Natural killer cell (primary cell): ENCODE results near the gene PPFIA3. TPM values are rescaled to one million over a fixed set of nuclear protein-coding genes. Genes with fewer than 3 reads are reported as not detected.

Source experiments
- ATAC-seq, 3 donors: fragments of 150-1000 bp in 2 of 3; fragments of 200-7000 bp in 1 of 3; cut with Tn5 transposase; 1 replicate in 1 of 3; 2 replicates in 2 of 3; pipeline ENCODE4 v1.10.0; 2021; ENCODE audit warnings: mild to moderate bottlenecking in 2 of 3, moderate library complexity in 2 of 3
- DNase-seq, 2 donors: peaks; one replicate each; pipeline versions ENCODE4 v3.0.0 to v3.0.0-alpha.2; 2013 to 2021; ENCODE audit warnings: mixed read lengths in 1 of 2
- H3K27ac ChIP-seq: one replicate; pipeline ENCODE4 v1.5.1; 2013; ENCODE audit warnings: mild to moderate bottlenecking, low read length
- H3K27me3 ChIP-seq: one replicate; pipeline ENCODE4 v1.6.1; 2013; ENCODE audit warnings: low read length; ENCODE audit not compliant: control insufficient read depth, insufficient read depth
- H3K36me3 ChIP-seq: one replicate; pipeline ENCODE4 v1.6.1; 2013; ENCODE audit warnings: low read length; ENCODE audit not compliant: control insufficient read depth, insufficient read depth
- H3K4me1 ChIP-seq: one replicate; pipeline ENCODE4 v1.6.1; 2013; ENCODE audit warnings: low read length; ENCODE audit not compliant: control insufficient read depth, insufficient read depth
- H3K4me3 ChIP-seq: one replicate; pipeline ENCODE4 v1.5.1; 2013; ENCODE audit warnings: low read length
- H3K9me3 ChIP-seq: one replicate; pipeline ENCODE4 v1.6.1; 2013; ENCODE audit warnings: low read length; ENCODE audit not compliant: control insufficient read depth, insufficient read depth
- H3K27ac Mint-ChIP-seq, 2 donors: one replicate each; pipeline ENCODE4 v1.8.0; 2022; ENCODE audit warnings: mild to moderate bottlenecking in 2 of 2, mixed read lengths in 2 of 2, moderate library complexity in 1 of 2
- H3K27me3 Mint-ChIP-seq, 2 donors: one replicate each; pipeline ENCODE4 v1.8.0; 2022; ENCODE audit warnings: low read depth in 2 of 2, mixed read lengths in 2 of 2
- H3K36me3 Mint-ChIP-seq: one replicate; pipeline ENCODE4 v1.8.0; 2022; ENCODE audit warnings: mixed read lengths
- H3K4me1 Mint-ChIP-seq, 2 donors: one replicate each; pipeline ENCODE4 v1.8.0; 2022; ENCODE audit warnings: mixed read lengths in 2 of 2
- H3K4me3 Mint-ChIP-seq: one replicate; pipeline ENCODE4 v1.8.0; 2022; ENCODE audit warnings: mild to moderate bottlenecking, moderate library complexity, mixed read lengths
- H3K9me3 Mint-ChIP-seq, 2 donors: one replicate each; pipeline ENCODE4 v1.8.0; 2022; ENCODE audit warnings: mixed read lengths in 2 of 2
- whole genome bisulfite sequencing: methylation state at CpG from one replicate; pipeline ENCODE4 v1.1.7; 2013; ENCODE audit warnings: missing lambda C conversion rate; ENCODE audit not compliant: insufficient coverage; 5-methylcytosine and 5-hydroxymethylcytosine counted together
- intact Hi-C: fragments of 100-400 bp; cut with micrococcal nuclease; formaldehyde crosslinking; loops from one replicate; pipeline ENCODE4 v1.14.2; 2022
- total RNA-seq, 4 donors: library from RNA; stranded (reverse); fragments of 120-200 nt in 1 of 4; gene quantifications; one replicate each; pipeline versions ENCODE4 v1.2.3 to v1.2.4, GENCODE V29; 2013 to 2022
- TF ChIP-seq, protein P1 (sequence below): fragments of 200-600 bp; IDR thresholded peaks from one replicate; pipeline ENCODE4 v1.8.0; 2022; ENCODE audit warnings: antibody characterized with exemption

PPFIA3 gene
- total RNA-seq, 3 donors from 2014 or later (not counting 1 experiment from before 2014, with no cell fraction given) = 5.3 to 5.5 (median 5.3) TPM

DNA sequence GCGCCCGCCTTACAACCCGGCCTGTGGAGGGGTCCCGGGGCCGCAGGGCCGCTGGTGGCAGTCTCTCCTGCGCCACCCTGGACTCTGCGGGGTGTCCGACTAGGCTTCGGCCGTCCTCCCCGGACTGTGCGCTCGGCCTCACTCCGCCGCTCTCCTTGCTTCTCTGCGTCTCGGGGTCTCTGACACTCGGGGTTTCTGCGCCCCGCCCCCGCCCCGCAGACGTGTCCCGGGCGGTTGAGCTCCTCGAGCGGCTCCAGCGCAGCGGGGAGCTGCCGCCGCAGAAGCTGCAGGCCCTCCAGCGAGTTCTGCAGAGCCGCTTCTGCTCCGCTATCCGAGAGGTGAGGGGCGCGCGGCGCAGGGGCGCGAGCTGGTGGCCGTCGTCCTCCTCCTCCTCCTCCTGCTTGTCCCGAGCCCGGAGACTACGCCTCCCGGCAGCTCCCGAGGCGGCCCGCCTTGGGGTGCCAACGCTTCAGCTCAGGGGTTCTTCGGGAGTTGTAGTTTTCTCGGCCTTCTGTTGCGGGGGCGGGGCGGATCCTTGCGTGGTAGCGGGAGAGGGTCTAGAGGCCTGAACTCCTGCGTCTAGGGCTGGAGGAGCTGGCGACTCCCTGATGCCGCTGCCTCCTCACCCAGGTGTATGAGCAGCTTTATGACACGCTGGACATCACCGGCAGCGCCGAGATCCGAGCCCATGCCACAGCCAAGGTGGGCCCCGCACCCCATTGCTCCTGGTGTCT is 4.5 kb upstream of the PPFIA3 start:
- Histone ChIP-seq H3K4me3 (peak overlapping the region; percentile 53), H3K27ac (no peak overlapping the region)
- H3K4me3 Mint-ChIP-seq = peak overlapping the region; percentile 89

DNA sequence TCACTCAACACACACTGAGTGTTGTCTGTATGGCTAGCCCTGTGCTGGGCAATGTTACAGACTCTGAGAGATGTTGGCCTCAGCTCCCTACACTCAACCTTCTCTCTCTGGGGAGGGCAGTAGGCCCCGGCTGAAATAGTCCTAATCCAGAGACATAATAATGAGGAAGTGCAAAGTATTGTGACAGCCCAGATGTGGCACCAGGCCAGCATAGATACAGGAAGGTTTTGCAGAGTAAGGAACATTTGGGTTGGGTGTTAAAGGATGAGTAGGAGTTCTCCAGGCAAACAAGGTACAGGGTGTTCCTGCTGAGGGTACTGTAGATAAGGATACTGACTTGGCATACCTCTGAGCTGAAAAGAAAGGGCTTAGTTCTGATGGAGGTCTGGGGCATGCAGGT is 2.8 kb upstream of the PPFIA3 start:
- Mint-ChIP-seq H3K27me3 (peaks cover 0 to 8% of the 10 kb centered on the region in 2 donors), H3K9me3 (no peaks in the 10 kb centered on the region), H3K36me3 (no peaks in the 10 kb centered on the region), H3K4me1 (peaks cover 24 to 60% of the 10 kb centered on the region in 2 donors), H3K27ac (peak overlapping the region; percentile 93 to 96), H3K4me3 (peak overlapping the region; percentile 89)
- Histone ChIP-seq H3K9me3 (no peaks in the 10 kb centered on the region), H3K27me3 (no peaks in the 10 kb centered on the region), H3K27ac (no peak overlapping the region), H3K36me3 (no peaks in the 10 kb centered on the region), H3K4me3 (no peak overlapping the region), H3K4me1 (peaks cover 39% of the 10 kb centered on the region)
- WGBS = 56% methylated on average over 1 of the region's 1 CpG
- ATAC-seq (no peak), DNase-seq (no peak)
- TF ChIP-seq, protein P1, sequence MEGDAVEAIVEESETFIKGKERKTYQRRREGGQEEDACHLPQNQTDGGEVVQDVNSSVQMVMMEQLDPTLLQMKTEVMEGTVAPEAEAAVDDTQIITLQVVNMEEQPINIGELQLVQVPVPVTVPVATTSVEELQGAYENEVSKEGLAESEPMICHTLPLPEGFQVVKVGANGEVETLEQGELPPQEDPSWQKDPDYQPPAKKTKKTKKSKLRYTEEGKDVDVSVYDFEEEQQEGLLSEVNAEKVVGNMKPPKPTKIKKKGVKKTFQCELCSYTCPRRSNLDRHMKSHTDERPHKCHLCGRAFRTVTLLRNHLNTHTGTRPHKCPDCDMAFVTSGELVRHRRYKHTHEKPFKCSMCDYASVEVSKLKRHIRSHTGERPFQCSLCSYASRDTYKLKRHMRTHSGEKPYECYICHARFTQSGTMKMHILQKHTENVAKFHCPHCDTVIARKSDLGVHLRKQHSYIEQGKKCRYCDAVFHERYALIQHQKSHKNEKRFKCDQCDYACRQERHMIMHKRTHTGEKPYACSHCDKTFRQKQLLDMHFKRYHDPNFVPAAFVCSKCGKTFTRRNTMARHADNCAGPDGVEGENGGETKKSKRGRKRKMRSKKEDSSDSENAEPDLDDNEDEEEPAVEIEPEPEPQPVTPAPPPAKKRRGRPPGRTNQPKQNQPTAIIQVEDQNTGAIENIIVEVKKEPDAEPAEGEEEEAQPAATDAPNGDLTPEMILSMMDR = no peak
- intact Hi-C loops = no loop called here

More for the DNA sequence above, 4.5 kb upstream of the PPFIA3 start:
- no peak overlapping the region for H3K27ac Mint-ChIP-seq
- no peaks in the 10 kb centered on the region for H3K9me3 Mint-ChIP-seq
- Histone ChIP-seq H3K4me1 (peaks cover 32% of the 10 kb centered on the region), H3K9me3 (no peaks in the 10 kb centered on the region), H3K36me3 (no peaks in the 10 kb centered on the region), H3K27me3 (no peaks in the 10 kb centered on the region)
- 13% methylated on average over 68 of the region's 68 CpGs for WGBS
- peaks cover 24 to 47% of the 10 kb centered on the region in 2 donors for H3K4me1 Mint-ChIP-seq
- TF ChIP-seq, protein P1 = no peak
- intact Hi-C loops = no loop called here
- ATAC-seq = no peak
- peak in 1 of 2 donors; percentile 68 for DNase-seq
- H3K27me3 Mint-ChIP-seq = no peaks in the 10 kb centered on the region
- no peaks in the 10 kb centered on the region for H3K36me3 Mint-ChIP-seq

DNA sequence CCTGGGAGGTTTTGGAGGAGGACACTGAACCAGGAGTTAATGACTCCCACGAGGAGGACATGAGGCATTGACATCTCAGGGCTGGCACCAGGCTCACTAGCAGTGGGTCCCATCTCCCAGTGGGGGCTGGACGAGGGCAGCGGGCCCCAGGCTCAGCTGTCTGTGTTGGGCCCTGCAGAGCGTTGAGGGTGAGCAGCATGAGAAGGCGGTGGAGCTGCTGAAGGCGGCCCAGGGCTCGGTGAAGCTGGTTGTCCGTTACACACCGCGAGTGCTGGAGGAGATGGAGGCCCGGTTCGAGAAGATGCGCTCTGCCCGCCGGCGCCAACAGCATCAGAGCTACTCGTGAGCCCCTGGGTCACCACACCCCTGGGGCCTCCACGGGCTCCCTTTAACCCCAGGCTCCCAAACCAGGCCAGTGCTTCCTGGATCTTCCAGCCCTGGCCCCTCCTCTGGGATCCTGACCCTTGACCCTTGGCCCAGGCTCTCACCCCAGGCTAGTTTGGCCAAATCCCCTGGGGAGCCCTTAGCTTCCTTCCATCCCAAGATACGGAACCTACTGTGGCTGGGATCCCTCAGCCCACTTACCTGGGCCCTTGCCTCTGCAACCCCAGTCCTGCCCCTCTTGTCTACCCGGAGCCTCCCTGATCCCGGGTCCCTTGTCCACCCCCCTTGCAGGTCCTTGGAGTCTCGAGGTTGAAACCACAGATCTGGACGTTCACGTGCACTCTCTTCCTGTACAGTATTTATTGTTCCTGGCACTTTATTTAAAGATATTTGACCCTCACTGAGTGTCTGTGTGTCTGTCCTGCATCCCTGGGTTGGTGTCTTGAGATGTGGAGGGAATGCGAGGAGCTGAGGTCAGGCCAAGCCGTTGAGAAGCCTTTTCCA is 1.4 kb upstream of the PPFIA3 start:
- Histone ChIP-seq H3K36me3 (no peaks in the 10 kb centered on the region), H3K27me3 (no peaks in the 10 kb centered on the region), H3K4me3 (peak overlapping the region; percentile 51), H3K9me3 (no peaks in the 10 kb centered on the region), H3K4me1 (peaks cover 39% of the 10 kb centered on the region), H3K27ac (peak overlapping the region; percentile 96)
- Mint-ChIP-seq H3K9me3 (no peaks in the 10 kb centered on the region), H3K4me3 (peak overlapping the region; percentile 88), H3K27me3 (peaks cover 0 to 8% of the 10 kb centered on the region in 2 donors), H3K36me3 (no peaks in the 10 kb centered on the region), H3K4me1 (peaks cover 24 to 60% of the 10 kb centered on the region in 2 donors), H3K27ac (peak overlapping the region; percentile 93 to 96)
- TF ChIP-seq, protein P1 = no peak
- 72% methylated on average over 26 of the region's 26 CpGs for WGBS
- DNase-seq (peak in 1 of 2 donors; percentile 30), ATAC-seq (no peak)
- intact Hi-C loops = no loop called here
